GM18951 (cell line): ENCODE measurements around the gene ARHGEF4.

Experiments
- POLR2A ChIP-seq: IDR thresholded peaks from 4 replicates; pipeline ENCODE4 v1.6.1; 2011; ENCODE audit warnings: mild to moderate bottlenecking; ENCODE audit not compliant: insufficient read length, insufficient read depth; ENCODE audit errors: extremely low read depth
- in situ Hi-C: fragments of 300-500 bp; cut with MboI; formaldehyde crosslinking; loops from one replicate; pipeline ENCODE4 v1.12.0; 2022; ENCODE audit warnings: low sequenced_read_pairs, mixed read lengths, inconsistent platforms; ENCODE audit not compliant: unreplicated experiment

The ARHGEF4 gene

GRCh38 chr2:130824492-130825061 is 12.1 kb upstream of the ARHGEF4 start:
- in situ Hi-C loops, result no loop called here
- TF ChIP-seq POLR2A, result no peak

GRCh38 chr2:130825231-130825965 is 11.3 kb upstream of the ARHGEF4 start:
- in situ Hi-C loops, result no loop called here
- no peak for TF ChIP-seq POLR2A

- no peak for TF ChIP-seq POLR2A
- in situ Hi-C loops, result no loop called here
These were observed 10.8 kb upstream of the ARHGEF4 start for GRCh38 chr2:130825966-130826253.

GRCh38 chr2:130826419-130826818 is 10.3 kb upstream of the ARHGEF4 start:
- TF ChIP-seq POLR2A, result no peak
- in situ Hi-C loops, result no loop called here

- TF ChIP-seq POLR2A, result no peak
These were observed 9.8 kb upstream of the ARHGEF4 start for GRCh38 chr2:130826821-130827501.

GRCh38 chr2:130827502-130828251 is 9.0 kb upstream of the ARHGEF4 start:
- in situ Hi-C loops, result no loop called here
- no peak for TF ChIP-seq POLR2A

More at GRCh38 chr2:130826821-130827501, 9.8 kb upstream of the ARHGEF4 start:
- in situ Hi-C loops, result no loop called here

- in situ Hi-C loops, result no loop called here
These were observed 8.3 kb upstream of the ARHGEF4 start for GRCh38 chr2:130828461-130828860.

GRCh38 chr2:130829015-130829414 is 7.7 kb upstream of the ARHGEF4 start:
- in situ Hi-C loops, result no loop called here
- no peak for TF ChIP-seq POLR2A

More at GRCh38 chr2:130828461-130828860, 8.3 kb upstream of the ARHGEF4 start:
- TF ChIP-seq POLR2A, result no peak

GRCh38 chr2:130830538-130830937 is 6.2 kb upstream of the ARHGEF4 start:
- no peak for TF ChIP-seq POLR2A
- in situ Hi-C loops, result no loop called here

GRCh38 chr2:130831356-130831755 is 5.4 kb upstream of the ARHGEF4 start:
- no peak for TF ChIP-seq POLR2A
- in situ Hi-C loops, result no loop called here

- no peak for TF ChIP-seq POLR2A
These were observed 4.3 kb upstream of the ARHGEF4 start for GRCh38 chr2:130832296-130832940.

GRCh38 chr2:130834091-130834930 is 2.4 kb upstream of the ARHGEF4 start:
- in situ Hi-C loops, result no loop called here
- no peak for TF ChIP-seq POLR2A

More at GRCh38 chr2:130832296-130832940, 4.3 kb upstream of the ARHGEF4 start:
- in situ Hi-C loops, result no loop called here
